ENCODE results near the gene KCTD16. TPM values are rescaled to one million over a fixed set of nuclear protein-coding genes. Genes with fewer than 3 reads are reported as not detected.

The KCTD16 gene
- total RNA-seq, 1 experiment from 2014 or later, result 0.08 TPM

DNA sequence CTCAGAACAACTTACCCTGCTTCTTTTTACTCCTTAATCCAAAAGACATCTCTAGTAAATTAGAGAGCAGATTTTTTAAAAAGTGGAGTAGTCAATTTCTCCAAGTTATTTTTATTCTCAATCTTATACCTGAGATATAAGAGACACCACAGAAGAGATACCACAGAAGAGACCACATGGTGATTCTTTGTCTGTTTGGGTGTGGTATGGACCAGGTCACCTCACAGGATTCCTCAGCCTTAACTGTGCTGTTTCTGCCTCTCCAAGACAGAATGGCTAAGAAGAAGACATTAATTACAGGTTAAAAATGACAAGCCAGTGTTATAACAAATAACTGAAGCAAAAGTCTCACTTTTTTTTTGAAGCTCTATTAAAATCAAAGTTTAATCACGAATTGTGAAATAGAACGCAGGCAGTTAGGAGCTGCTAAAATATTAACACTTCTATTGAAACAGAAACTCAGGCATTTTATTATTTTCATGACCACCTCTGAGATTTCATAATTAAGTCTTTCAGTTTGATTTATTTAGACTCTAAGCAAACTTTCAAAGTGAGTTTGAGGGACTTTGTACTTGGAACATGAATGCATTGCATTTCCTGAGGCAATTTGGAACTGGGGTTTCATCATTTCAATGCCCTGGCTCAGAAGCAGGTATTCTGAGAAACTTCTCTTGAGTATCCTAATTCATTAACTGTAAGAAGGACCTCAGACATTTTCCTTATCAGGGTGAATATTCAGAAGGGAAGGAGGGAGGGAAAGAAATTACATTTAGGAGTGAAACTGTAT, 280.7 kb downstream of the KCTD16 start:
- Histone ChIP-seq H3K36me3 (ENCODE audit: control insufficient read depth, insufficient read depth, low read length) (no peaks in the 10 kb centered on the region), H3K27ac (ENCODE audit: low read length) (no peak overlapping the region), H3K9me3 (ENCODE audit: control insufficient read depth, insufficient read depth, low read depth, low read length) (no peaks in the 10 kb centered on the region), H3K27me3 (ENCODE audit: control insufficient read depth, insufficient read depth, low read length) (no peaks in the 10 kb centered on the region), H3K4me3 (ENCODE audit: low read depth in 2 of 2, low read length in 2 of 2) (no peak overlapping the region), H3K4me1 (ENCODE audit: control insufficient read depth, insufficient read depth, low read length) (no peaks in the 10 kb centered on the region)
- BruUV-seq (replicated peaks), result no TSS peak
- ATAC-seq (no peak), DNase-seq (ENCODE audit: low read depth, low spot score) (no peak)
- intact Hi-C loops (cut with micrococcal nuclease; ENCODE audit: unreplicated experiment) (no loop called here), in situ Hi-C loops (cut with HindIII; ENCODE audit: low pct_unique_long_range_greater_than_20kb, low sequenced_read_pairs) (no loop called here)
- POLR2A ChIA-PET, result no interaction called here
- TF ChIP-seq, protein P1, sequence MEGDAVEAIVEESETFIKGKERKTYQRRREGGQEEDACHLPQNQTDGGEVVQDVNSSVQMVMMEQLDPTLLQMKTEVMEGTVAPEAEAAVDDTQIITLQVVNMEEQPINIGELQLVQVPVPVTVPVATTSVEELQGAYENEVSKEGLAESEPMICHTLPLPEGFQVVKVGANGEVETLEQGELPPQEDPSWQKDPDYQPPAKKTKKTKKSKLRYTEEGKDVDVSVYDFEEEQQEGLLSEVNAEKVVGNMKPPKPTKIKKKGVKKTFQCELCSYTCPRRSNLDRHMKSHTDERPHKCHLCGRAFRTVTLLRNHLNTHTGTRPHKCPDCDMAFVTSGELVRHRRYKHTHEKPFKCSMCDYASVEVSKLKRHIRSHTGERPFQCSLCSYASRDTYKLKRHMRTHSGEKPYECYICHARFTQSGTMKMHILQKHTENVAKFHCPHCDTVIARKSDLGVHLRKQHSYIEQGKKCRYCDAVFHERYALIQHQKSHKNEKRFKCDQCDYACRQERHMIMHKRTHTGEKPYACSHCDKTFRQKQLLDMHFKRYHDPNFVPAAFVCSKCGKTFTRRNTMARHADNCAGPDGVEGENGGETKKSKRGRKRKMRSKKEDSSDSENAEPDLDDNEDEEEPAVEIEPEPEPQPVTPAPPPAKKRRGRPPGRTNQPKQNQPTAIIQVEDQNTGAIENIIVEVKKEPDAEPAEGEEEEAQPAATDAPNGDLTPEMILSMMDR (IDR thresholded peaks at IDR 0.05), result no peak
- no peak for TF ChIP-seq SIN3A (IDR thresholded peaks at IDR 0.05; ENCODE audit: borderline replicate concordance, insufficient read depth, low read depth, low read length)
- TF ChIP-seq TCF7L2 (IDR thresholded peaks at IDR 0.05; ENCODE audit: low read depth, low read length), result no peak
- TF ChIP-seq, protein P2, sequence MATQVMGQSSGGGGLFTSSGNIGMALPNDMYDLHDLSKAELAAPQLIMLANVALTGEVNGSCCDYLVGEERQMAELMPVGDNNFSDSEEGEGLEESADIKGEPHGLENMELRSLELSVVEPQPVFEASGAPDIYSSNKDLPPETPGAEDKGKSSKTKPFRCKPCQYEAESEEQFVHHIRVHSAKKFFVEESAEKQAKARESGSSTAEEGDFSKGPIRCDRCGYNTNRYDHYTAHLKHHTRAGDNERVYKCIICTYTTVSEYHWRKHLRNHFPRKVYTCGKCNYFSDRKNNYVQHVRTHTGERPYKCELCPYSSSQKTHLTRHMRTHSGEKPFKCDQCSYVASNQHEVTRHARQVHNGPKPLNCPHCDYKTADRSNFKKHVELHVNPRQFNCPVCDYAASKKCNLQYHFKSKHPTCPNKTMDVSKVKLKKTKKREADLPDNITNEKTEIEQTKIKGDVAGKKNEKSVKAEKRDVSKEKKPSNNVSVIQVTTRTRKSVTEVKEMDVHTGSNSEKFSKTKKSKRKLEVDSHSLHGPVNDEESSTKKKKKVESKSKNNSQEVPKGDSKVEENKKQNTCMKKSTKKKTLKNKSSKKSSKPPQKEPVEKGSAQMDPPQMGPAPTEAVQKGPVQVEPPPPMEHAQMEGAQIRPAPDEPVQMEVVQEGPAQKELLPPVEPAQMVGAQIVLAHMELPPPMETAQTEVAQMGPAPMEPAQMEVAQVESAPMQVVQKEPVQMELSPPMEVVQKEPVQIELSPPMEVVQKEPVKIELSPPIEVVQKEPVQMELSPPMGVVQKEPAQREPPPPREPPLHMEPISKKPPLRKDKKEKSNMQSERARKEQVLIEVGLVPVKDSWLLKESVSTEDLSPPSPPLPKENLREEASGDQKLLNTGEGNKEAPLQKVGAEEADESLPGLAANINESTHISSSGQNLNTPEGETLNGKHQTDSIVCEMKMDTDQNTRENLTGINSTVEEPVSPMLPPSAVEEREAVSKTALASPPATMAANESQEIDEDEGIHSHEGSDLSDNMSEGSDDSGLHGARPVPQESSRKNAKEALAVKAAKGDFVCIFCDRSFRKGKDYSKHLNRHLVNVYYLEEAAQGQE (IDR thresholded peaks at IDR 0.05; ENCODE audit: insufficient read depth in 1 of 2, low read depth in 2 of 2, low read length in 1 of 2), result no peak
- no peak for TF ChIP-seq POLR2AphosphoS5 (IDR thresholded peaks at IDR 0.05; ENCODE audit: low read depth, low read length)
- CTCF ChIA-PET, result no interaction called here

DNA sequence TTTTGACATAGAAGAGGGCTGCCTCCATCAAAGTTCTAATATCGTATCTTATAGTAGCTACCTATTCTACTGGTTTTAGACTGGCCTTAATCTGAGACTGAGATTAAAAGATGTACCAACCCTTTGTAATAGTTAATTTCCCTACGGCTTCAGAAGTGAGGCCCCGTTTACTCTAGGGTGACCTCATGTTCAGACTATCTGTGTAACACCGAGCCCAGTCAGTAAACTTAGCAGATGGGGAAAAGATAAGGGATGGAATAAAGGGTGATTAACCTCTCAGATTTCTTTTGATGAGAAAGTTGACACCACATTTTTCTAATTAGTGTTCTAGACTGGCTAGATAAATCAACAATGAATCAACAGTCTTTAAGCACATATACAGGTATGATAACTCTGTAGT, 283.1 kb downstream of the KCTD16 start:
- no peak for ATAC-seq
- intact Hi-C loops (cut with micrococcal nuclease; ENCODE audit: unreplicated experiment) (no loop called here), in situ Hi-C loops (cut with HindIII; ENCODE audit: low pct_unique_long_range_greater_than_20kb, low sequenced_read_pairs) (no loop called here)
- BruUV-seq (replicated peaks), result no TSS peak
- Histone ChIP-seq H3K36me3 (ENCODE audit: control insufficient read depth, insufficient read depth, low read length) (no peaks in the 10 kb centered on the region), H3K27ac (ENCODE audit: low read length) (no peak overlapping the region), H3K4me1 (ENCODE audit: control insufficient read depth, insufficient read depth, low read length) (no peaks in the 10 kb centered on the region), H3K27me3 (ENCODE audit: control insufficient read depth, insufficient read depth, low read length) (no peaks in the 10 kb centered on the region), H3K9me3 (ENCODE audit: control insufficient read depth, insufficient read depth, low read depth, low read length) (no peaks in the 10 kb centered on the region), H3K4me3 (ENCODE audit: low read depth in 2 of 2, low read length in 2 of 2) (no peak overlapping the region)
- CTCF ChIA-PET, result no interaction called here
- POLR2A ChIA-PET, result no interaction called here
- TF ChIP-seq POLR2AphosphoS5 (IDR thresholded peaks at IDR 0.05; ENCODE audit: low read depth, low read length) (no peak), SIN3A (IDR thresholded peaks at IDR 0.05; ENCODE audit: borderline replicate concordance, insufficient read depth, low read depth, low read length) (no peak), TCF7L2 (IDR thresholded peaks at IDR 0.05; ENCODE audit: low read depth, low read length) (no peak)
- TF ChIP-seq, protein P2 (IDR thresholded peaks at IDR 0.05; ENCODE audit: insufficient read depth in 1 of 2, low read depth in 2 of 2, low read length in 1 of 2), result no peak
- TF ChIP-seq, protein P1 (IDR thresholded peaks at IDR 0.05), result no peak
- DNase-seq (ENCODE audit: low read depth, low spot score), result no peak

Data from Panc1 (cell line).